ENCODE measurements around the gene ZNF385B.

Gene ZNF385B

GRCh38 chr2:179619947-179620467 lies 241.4 kb downstream of the ZNF385B start:
- no peak for DNase-seq

GRCh38 chr2:179614121-179614520 lies 247.3 kb downstream of the ZNF385B start:
- no peak for DNase-seq

DNA sequence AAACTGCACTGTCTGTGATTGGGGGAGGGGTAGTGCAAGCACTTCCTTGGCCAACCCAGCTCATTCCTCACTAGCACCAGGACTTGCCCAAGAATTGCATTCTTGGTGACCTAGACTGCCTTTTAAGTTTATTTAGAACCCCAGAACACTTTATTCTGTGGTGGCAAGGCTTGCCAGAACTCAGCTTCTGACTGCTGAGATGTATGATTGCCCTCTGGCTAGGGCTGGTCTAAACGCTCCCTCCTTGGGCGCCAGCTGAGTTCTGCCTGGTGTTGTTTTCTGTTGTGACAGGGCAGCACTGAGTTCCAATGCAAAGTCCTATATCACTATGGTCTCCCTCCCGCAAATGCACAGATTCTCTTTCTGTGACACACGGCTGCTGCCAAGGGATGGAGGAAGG lies 247.7 kb downstream of the ZNF385B start:
- no peak for DNase-seq

DNA sequence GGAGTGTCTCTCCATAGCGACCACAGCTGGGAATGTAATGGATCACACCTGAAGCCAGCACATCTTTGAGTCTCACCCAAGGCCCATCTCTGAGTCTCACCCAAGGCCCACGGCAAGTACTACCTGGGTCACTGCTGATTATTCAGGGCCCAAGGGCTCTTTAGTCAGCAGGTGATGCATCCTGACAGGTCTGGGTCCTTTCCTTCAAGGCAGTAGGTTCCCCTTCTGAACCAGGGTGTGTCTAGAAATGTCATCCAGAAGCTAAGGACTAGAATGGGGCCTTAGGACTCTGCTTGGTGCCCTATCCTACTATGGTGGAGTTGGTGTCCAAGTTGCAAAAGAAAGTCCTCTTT lies 248.1 kb downstream of the ZNF385B start:
- no peak for DNase-seq

DNA sequence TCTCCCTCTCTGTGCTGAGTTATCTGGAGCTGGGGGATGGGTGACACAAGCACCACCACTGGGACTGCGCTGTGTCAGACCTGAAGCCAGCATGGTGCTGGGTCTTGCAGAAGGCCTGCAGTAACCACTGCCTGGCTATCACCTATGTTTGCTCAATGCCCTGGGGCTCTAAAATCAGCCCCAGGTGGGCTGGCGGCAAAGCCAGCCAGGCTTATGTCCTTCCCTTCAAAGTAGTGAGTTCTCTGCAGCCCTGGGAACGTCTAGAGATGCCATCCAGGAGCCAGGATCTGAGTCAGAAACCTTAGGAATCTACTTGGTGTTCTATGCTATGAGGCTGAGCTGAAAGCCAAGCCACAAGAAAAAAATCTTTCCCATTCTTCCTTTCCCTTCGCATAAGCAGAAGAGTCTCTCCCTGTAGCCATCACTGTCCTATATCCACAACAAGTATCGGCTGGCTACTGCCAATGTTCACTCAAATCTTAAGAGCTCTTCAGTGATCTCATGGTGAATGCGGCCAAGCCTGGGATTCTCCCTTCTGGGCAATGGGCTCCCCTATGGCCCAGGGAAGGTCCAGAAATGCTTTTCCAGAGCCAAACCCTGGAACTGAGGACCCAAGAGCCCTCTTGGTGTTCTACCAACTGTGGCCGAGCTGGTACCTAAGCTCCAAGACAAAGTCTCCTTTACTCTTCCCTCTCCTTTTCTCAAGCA lies 248.7 kb downstream of the ZNF385B start:
- no peak for DNase-seq

- no peak for DNase-seq
Observed at GRCh38 chr2:179612108-179612507, 249.3 kb downstream of the ZNF385B start.

DNA sequence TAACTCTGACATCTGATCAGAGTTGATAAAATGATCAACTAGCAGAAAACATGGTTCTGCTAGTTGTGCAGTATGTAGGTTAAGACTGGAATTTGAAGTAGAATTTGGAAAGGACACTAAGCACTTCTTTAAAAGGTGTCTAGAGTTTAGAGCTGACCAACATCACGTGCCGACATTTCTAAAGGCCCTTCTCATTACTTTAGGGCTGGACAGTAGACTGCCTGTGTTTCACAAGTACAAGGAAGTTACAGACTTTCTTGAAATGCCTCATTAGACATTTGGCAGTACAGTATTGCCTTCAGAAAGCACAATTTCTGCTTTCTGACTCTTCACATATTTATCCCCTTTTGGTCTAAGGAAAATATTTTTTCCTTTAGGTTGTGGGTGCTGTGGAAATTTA lies 255.3 kb downstream of the ZNF385B start:
- no peak for DNase-seq

GRCh38 chr2:179605341-179605740 lies 256.1 kb downstream of the ZNF385B start:
- DNase-seq = no peak

DNA sequence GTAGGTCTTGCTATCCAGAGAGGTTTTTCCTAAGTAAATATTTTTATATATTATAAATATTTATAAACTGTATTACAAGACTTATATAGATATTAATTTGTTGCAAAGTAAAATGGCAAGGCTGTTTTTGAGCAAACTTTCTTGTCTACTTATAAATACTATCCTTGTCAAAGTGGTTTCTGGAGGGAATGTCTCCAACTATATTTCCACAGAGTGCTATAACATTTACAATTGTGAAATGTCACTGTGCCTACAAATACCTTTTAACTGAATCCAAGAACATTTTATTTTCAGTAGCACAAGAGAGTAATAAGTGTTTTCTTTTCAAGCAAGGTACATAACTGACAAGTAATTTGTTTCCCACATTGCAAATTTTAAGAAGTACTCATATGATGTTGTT lies 256.8 kb downstream of the ZNF385B start:
- DNase-seq = no peak

- no peak for DNase-seq
Observed at GRCh38 chr2:179602452-179602851, 259.0 kb downstream of the ZNF385B start.

DNA sequence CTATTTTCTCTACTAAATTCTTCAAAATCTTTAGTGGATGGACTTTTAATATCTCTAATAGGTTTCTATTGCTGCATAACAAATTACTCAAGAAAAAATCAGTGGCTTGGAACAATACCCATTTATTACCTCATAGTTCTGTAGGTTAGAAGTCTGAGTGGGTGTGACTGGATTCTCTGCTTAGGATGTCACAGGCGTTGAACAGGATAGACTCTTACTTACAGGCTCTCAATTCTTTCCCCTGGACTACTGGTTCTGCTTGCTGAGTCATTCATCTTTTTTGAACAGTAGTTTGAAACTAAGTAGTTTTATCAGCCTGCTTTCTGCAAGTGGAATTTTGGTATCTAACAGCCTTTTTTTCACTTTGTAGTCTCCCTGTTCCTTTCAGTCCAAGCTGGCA lies 265.4 kb downstream of the ZNF385B start:
- no peak for DNase-seq

- DNase-seq = no peak
Observed at GRCh38 chr2:179595284-179595683, 266.1 kb downstream of the ZNF385B start.

DNA sequence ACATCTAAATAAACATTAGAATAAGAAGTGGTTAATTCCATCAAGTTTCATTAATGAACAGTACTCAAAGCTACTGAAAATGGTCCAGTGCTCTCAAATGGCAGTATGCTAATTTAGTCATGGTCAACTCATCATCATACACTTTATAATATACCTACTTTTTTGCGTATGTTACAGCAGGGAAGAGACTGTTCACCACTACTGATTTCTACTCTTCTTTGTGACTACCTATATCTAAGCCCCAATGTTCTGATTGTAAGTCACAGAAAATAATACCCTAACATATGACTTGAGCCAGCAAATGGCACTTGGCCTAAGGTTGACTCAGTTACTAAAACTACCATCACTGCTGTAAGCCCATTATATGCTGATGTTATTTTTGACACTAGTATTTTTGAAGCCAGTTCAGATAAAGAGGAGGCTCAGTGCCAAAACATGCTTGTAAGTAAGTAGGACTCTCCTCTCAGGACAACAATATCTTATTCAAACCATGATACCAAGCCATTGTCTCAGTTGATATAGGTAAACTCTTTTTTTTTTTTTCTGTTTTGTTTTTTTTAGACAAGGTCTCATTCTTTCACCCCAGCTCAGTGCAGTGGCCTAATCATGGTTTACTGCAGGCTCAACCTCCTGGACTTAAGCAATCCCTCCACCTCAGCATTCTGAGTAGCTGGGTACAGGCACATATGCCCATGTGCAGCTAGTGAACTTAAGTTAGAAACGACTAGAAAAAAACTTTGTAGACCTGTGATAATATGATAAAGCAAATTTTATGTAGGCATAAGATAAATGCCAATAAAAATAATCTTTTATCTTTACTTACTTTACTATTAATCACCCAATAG lies 266.9 kb downstream of the ZNF385B start:
- DNase-seq = no peak

- DNase-seq = no peak
Observed at GRCh38 chr2:179593323-179593722, 268.1 kb downstream of the ZNF385B start.

GRCh38 chr2:179592167-179592936 lies 269.1 kb downstream of the ZNF385B start:
- DNase-seq = no peak

GRCh38 chr2:179591690-179592089 lies 269.7 kb downstream of the ZNF385B start:
- no peak for DNase-seq

DNA sequence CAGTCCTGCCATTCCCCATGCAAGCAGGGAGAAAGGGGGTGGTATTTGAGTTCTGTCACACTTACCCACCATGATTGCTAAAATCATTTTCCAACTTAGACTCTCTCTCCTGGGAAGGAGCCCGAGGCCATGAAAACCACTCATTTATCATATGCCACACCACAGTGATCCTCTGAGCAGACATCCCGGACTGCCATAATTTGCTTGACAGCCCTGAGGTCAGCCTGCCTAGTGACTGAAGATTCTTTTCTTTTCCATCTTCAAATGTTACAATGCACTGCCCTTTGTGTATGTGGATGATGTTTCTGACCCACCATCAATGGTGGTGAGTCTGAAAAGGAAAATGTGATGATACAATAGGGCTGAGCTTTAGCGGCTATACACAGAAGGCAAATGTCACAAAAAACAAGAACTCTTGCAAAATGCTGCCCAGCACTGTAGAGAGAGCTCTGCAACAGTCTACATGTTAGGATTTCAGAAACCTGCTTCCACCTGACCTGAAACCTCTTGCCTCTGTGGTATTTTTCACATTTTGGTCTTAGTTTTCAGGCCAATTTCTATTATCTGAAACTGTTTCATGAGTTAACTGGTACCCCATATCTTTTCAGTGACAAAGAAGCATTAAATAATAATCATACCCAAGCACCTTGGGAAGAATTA lies 272.8 kb downstream of the ZNF385B start:
- DNase-seq = no peak

- DNase-seq = no peak
Observed at GRCh38 chr2:179584760-179585159, 276.7 kb downstream of the ZNF385B start.

DNA sequence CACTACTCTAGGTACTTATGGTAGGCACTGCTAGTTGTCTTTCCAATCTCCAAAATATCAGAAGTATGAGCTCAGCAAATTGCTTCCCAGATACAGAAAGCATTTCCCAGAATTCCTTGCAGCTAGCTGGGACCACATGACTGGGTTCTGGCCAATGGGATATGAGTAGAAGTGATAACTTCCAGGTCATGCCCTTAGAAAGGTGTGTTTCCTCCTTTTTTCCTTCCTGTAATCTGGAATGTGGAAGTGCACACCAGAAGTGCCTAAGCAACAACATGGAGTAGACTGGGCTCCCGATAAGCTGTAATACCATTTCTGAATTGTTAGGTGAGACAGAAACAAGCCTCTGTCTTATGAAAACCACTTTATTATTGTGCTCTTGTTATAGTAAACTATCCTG lies 279.8 kb downstream of the ZNF385B start:
- DNase-seq = no peak

GRCh38 chr2:179580378-179581146 lies 280.9 kb downstream of the ZNF385B start:
- DNase-seq = no peak

DNA sequence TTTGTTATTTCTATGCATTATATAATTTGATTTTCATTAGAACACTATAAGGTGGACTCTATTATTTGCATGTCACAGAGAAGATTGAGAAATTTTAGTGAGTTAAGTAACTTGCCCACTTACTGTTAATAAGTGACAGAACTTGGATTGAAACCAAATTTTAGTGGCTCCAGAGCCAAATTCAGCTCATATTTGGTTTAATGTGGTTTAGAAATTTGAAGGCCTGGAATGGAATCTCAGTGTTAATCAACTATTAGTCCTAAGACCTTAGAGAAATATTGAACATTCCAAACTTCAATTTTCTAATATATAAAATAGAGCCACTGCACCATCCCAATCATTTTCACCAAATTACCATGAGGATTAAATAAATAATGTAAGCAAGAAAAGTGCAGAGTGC lies 281.6 kb downstream of the ZNF385B start:
- no peak for DNase-seq

All from CD4-positive, alpha-beta T cell treated with Interleukin-21 for 1 hour (primary cell).